ENCODE results near the gene IQCN.
A peak's percentile ranks its signal among the peaks of the same experiment; 100 is the strongest.

IQCN gene

GRCh38 chr19:18269070-18269723, 5.1 kb downstream of the IQCN start:
- FAIRE-seq (no peak), DNase-seq (ENCODE audit: insufficient read length, low spot score) (no peak)

- DNase-seq (ENCODE audit: insufficient read length, low spot score): no peak
- no peak for FAIRE-seq
Observed at GRCh38 chr19:18266771-18267686, 7.2 kb downstream of the IQCN start.

DNA sequence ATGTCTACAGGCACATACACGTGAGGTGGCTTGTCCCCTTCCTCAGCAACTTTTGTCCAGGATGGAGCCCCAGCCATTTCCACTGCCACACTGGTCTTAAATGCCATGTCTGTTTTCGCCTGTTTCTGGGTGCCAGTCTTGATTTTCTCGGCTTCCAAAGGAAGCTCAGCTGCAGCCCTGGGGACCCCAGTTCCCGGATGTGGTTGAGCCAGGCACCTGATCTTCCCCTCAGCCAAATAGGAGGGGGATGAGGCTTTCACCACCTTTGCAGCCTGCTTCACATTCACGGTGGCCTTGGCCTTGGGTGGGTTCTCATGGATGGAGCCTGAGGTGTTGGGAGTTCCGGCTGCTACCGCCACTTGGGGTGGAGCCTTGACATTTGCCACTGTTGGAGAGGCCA, 8.7 kb downstream of the IQCN start:
- FAIRE-seq: no peak
- DNase-seq (ENCODE audit: insufficient read length, low spot score): no peak

- DNase-seq (ENCODE audit: insufficient read length, low spot score) (no peak), FAIRE-seq (no peak)
Observed at GRCh38 chr19:18264971-18265540, 9.2 kb downstream of the IQCN start.

- FAIRE-seq: no peak
- no peak for DNase-seq (ENCODE audit: insufficient read length, low spot score)
Observed at GRCh38 chr19:18264137-18264854, 10.0 kb downstream of the IQCN start.

- DNase-seq (ENCODE audit: insufficient read length, low spot score) (no peak), FAIRE-seq (no peak)
Observed at GRCh38 chr19:18263324-18264136, 10.7 kb downstream of the IQCN start.

GRCh38 chr19:18262917-18263316, 11.3 kb downstream of the IQCN start:
- DNase-seq (ENCODE audit: insufficient read length, low spot score) (no peak), FAIRE-seq (no peak)

- FAIRE-seq: no peak
Observed at GRCh38 chr19:18262144-18262543, 12.1 kb downstream of the IQCN start.

DNA sequence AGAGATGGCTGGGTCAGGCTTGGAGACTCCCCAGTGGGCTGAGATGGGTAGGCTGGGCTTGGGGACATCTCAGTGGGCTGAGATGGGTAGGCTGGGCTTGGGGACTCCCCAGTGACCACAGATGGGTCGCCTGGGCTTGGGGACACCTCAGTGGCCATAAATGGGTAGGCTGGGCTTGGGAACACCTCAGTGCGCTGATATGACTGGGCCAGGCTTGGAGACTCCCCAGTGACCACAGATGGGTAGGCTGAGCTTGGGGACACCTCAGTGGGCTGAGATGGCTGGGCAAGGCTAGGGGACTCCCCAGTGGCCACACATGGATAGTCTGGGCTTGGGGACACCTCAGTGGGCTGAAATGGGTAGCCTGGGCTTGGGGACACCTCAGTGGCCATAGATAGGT, 12.8 kb downstream of the IQCN start:
- FAIRE-seq: no peak
- no peak for DNase-seq (ENCODE audit: insufficient read length, low spot score)

More at GRCh38 chr19:18262144-18262543, 12.1 kb downstream of the IQCN start:
- DNase-seq (ENCODE audit: insufficient read length, low spot score): no peak

DNA sequence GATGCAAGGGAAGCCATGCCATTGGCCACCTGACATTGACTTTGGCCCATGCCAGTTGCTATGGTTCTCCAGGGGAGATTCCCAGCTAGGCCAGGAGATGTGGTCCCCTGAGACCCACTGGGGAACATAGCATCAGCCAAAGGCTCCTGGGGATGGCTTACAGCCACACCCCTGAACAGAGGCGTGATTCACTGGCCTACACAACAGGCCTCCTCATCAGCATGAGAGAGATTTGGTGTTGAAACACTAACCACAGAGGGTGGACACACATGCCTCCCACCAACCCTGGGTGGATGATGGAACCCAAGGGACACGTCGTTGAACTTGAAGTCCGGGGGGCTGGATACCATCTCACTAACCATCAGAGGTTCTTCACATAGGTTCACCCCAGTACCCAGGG, 14.4 kb downstream of the IQCN start:
- no peak for DNase-seq (ENCODE audit: insufficient read length, low spot score)
- FAIRE-seq: no peak

DNA sequence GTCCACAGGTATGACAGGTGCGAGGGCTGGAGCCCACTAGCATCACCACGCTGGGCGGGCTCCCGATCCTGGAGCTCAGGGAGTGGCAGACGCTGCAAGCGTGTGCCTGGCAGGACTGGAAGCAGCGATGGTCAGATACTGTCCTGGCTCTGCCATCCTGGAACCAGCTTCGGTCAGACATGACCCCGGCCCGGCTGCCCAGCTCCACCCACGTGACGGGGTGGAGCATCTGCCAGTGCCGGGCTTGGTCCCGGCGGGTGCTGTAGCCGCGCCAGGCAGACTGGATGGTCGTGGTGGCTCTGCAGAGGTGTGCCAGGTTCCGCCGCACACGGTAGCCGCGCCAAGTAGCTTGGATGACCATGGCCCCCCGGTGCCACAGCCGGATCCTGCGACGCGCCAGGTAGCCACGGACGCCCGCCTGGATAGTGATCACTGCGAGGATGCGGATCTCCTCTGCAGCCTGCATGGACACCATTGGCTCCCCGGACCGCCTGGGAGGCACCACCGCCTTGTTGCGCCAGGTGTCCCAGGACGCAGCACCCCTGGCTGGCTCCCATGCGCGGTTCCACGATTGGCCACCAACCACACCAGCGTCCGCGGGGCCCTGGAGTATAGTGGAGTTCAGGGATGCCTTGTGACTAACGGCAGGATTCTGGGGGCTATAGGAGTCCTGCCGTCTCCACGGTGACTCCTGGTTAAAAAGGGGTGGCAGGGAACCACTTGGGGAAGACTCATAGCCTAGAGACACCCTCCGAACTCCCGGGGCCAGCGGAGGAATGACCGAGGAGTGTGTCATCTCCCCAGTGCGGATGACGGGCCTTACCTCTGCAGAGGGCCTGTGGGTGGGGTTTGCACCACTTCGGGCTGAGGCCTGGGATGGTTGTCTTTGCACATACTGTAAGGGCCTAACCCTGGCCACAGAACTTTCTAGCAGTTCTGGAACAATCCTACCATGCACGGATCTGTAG, 16.5 kb downstream of the IQCN start:
- FAIRE-seq (no peak), DNase-seq (ENCODE audit: insufficient read length, low spot score) (no peak)

DNA sequence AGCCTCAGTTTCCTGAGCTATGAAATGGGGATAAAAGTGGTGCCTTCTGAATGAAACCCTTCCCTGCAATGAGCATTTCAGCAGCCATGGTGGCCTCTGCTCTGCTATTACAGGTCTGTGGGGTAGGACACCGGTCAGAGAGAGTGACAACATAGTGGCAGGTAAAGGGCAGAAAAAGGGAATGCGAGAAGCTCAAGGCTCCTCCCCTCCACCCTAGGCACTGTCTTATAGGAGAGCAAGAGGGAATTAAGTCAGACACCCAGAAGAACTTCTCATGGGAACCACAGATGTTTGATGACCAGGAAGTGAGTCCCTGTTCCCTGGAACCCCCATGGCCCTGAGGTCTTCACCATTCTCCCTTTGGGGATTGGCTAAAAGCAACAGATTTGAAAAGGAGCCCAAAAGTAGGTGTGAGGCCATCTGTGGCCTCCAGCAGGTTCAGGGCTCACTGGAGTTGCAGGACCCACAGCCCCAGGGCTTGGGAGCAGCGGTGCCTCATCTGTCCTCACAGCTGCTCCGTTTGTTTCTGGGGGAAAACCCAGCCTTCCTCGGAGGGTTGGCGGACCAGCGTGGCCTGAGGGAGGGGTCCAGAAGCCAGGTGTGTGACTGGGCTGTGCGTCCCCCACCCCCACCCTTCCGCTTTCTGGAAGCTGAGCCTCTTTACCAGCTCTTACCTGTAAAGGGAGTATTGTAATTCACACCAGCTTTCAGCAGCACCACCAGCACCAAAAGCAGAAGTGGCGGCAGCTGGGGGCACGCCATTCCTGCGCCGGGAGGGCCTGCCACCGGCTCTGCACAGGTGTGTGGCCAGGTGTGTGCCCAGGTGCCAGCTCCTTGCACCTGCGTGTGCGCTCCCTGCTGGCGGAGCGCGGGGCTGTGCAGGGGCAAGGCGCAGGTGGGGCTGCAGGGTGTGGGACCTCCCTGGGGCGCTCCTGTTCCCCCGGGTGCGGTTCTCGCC, 19.4 kb downstream of the IQCN start:
- DNase-seq (ENCODE audit: insufficient read length, low spot score): no peak
- FAIRE-seq: no peak

- no peak for DNase-seq (ENCODE audit: insufficient read length, low spot score)
Observed at GRCh38 chr19:18253716-18254115, 20.5 kb downstream of the IQCN start.

GRCh38 chr19:18253130-18253529, 21.1 kb downstream of the IQCN start:
- FAIRE-seq (no peak), DNase-seq (ENCODE audit: insufficient read length, low spot score) (no peak)

More at GRCh38 chr19:18253716-18254115, 20.5 kb downstream of the IQCN start:
- no peak for FAIRE-seq

DNA sequence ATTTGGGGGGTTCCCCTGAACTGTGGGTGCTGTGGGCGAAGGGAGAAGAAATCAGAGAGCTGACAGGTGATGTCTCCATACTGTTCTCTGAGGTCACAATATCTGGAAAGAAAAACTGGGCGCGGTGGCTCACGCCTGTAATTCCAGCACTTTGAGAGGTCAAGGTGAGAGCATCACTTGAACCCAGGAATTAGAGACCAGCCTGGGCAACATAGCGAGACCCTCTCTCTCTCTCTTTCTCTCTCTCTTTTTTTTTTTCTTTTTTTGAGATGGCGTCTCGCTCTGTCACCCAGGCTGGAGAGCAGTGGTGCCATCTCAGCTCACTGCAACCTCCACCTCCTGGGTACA, 21.9 kb downstream of the IQCN start:
- FAIRE-seq: no peak

DNA sequence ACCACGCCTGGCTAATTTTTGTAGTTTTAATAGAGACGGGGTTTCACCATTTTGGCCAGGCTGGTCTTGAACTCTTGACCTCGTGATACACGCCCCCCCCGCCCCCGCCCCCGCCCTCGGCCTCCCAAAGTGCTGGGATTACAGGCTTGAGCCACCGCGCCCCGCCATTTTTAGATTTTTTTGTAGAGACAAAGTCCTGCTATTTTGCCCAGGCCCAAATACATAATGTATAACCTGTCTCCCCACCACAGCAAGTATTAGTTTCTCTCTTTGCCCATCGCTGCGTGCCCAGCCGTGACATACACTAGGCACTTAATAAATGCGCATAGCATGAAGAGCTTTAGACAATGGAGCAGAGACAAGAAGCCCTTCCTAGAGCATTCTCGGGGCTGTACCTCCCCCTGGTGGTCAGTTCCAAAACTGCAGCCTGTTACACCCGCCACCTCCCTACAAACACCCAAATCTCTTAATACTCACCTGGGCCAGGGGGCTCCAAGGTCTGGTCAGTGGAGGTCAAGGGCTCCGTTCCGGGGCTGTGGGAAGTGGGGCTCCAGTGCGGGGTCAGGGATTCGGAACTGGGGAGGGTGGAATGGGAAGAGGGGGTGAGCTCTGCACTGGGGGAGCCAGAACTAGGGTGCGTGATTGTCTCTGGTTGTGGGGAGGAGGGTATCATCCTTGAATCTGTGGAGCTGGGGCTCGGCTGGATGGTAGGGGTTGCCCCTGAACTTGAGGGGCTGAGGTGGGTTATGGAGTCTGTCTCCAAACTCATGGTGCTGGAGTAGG, 22.5 kb downstream of the IQCN start:
- FAIRE-seq (peak; percentile 96), DNase-seq (ENCODE audit: insufficient read length, low spot score) (peak; percentile 89)

More for the DNA sequence above, 21.9 kb downstream of the IQCN start:
- DNase-seq (ENCODE audit: insufficient read length, low spot score): no peak

DNA sequence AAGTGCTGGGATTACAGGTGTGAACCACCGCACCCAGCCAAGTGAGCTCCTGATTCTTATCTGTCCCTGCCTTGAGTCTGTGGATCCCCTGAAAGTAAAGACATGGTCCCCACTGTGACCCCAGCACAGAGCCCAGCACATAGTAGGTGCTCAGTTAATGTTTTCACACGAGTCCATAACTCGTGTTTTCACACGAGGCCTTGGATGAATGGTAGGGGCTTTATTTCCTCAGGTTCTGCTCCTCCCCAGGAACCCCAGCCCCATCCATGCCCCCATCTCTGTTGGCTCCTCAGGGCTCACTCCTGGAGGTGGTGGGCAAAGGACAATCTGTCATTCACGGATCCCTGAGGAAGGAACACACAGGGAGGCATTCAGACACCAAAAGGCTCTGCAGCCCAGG, 24.4 kb downstream of the IQCN start:
- FAIRE-seq (no peak), DNase-seq (ENCODE audit: insufficient read length, low spot score) (no peak)
